GM18517 (cell line): ENCODE data around the gene CD82.

ENCODE experiments used
- ATAC-seq: cut with Tn5 transposase; IDR thresholded peaks from one replicate; pipeline ENCODE4 v1.9.1; 2021; ENCODE audit warnings: mild to moderate bottlenecking, moderate library complexity; ENCODE audit not compliant: unreplicated experiment

Gene CD82

GRCh38 chr11:44614281-44614775 is 48.9 kb downstream of the CD82 start:
- ATAC-seq = no peak

- ATAC-seq = no peak
These were observed 49.7 kb downstream of the CD82 start for GRCh38 chr11:44615041-44615755.

GRCh38 chr11:44615913-44616791 is 50.7 kb downstream of the CD82 start:
- ATAC-seq = no peak

GRCh38 chr11:44617671-44618461 is 52.4 kb downstream of the CD82 start:
- no peak for ATAC-seq

GRCh38 chr11:44618561-44619425 is 53.3 kb downstream of the CD82 start:
- no peak for ATAC-seq

GRCh38 chr11:44620328-44620725 is 54.9 kb downstream of the CD82 start:
- ATAC-seq = no peak

- ATAC-seq = no peak
These were observed 55.7 kb downstream of the CD82 start for GRCh38 chr11:44621140-44621681.

- no peak for ATAC-seq
These were observed 56.3 kb downstream of the CD82 start for GRCh38 chr11:44621784-44622183.

GRCh38 chr11:44622190-44622650 is 56.8 kb downstream of the CD82 start:
- ATAC-seq = no peak

GRCh38 chr11:44622721-44623258 is 57.3 kb downstream of the CD82 start:
- ATAC-seq = no peak

GRCh38 chr11:44623341-44623730 is 57.9 kb downstream of the CD82 start:
- no peak for ATAC-seq

- ATAC-seq = no peak
These were observed 58.4 kb downstream of the CD82 start for GRCh38 chr11:44623731-44624491.

GRCh38 chr11:44624761-44625221 is 59.3 kb downstream of the CD82 start:
- no peak for ATAC-seq

- ATAC-seq = no peak
These were observed 60.5 kb downstream of the CD82 start for GRCh38 chr11:44625759-44626523.

GRCh38 chr11:44626645-44627044 is 61.2 kb downstream of the CD82 start:
- ATAC-seq = no peak

GRCh38 chr11:44627165-44627789 is 61.8 kb downstream of the CD82 start:
- ATAC-seq = no peak

GRCh38 chr11:44627911-44628729 is 62.7 kb downstream of the CD82 start:
- peak; percentile 67 for ATAC-seq
